Panc1 (cell line): ENCODE measurements around the gene WDR88.

Source experiments
- CTCF ChIP-seq: fragments of 450-650 bp; IDR thresholded peaks from 2 replicates; pipeline ENCODE4 v1.5.1; 2017; ENCODE audit warnings: mild to moderate bottlenecking
- POLR2AphosphoS5 ChIP-seq: IDR thresholded peaks from 2 replicates; pipeline ENCODE4 v1.6.1; 2012; ENCODE audit warnings: mild to moderate bottlenecking, low read depth, low read length, moderate library complexity
- REST ChIP-seq, 2 experiments: IDR thresholded peaks; 2 replicates each; pipeline ENCODE4 v1.6.1; 2011 to 2012; ENCODE audit warnings: low read depth in 2 of 2, control low read depth in 1 of 2, low read length in 1 of 2, mild to moderate bottlenecking in 1 of 2, moderate library complexity in 1 of 2; ENCODE audit not compliant: insufficient read depth in 1 of 2
- SIN3A ChIP-seq: IDR thresholded peaks from 2 replicates; pipeline ENCODE4 v1.6.1; 2012; ENCODE audit warnings: low read depth, mild to moderate bottlenecking, low read length, moderate library complexity, borderline replicate concordance; ENCODE audit not compliant: insufficient read depth

GRCh38 chr19:33163481-33163880 lies 31.6 kb downstream of the WDR88 start:
- TF ChIP-seq CTCF = no peak
- TF ChIP-seq POLR2AphosphoS5 = no peak
- no peak for TF ChIP-seq SIN3A
- no peak for TF ChIP-seq REST (IDR thresholded peaks at IDR 0.05; ENCODE audit: insufficient read depth in 1 of 2, low read depth in 2 of 2, low read length in 1 of 2)
